M059J (cell line): ENCODE data around the gene HBE1. TPM values are rescaled to one million over a fixed set of nuclear protein-coding genes. Genes with fewer than 3 reads are reported as not detected.
"Not testable (repeated sequence)": the region's sequence is repeated elsewhere in the genome, so short reads cannot be mapped to it uniquely, and the experiment has no call there.

Source experiments
- DNase-seq: peaks from one replicate; pipeline ENCODE4 v3.0.0-alpha.2; 2012; ENCODE audit warnings: low read depth
- total RNA-seq: library from RNA; depleted of rRNA; stranded (reverse); fragments of >200 nt; shearing (Covaris generic); gene quantifications from 2 replicates; pipeline ENCODE4 v1.2.3, GENCODE V29; 2014

HBE1 gene
- total RNA-seq, 1 experiment from 2014 or later = 2.2 TPM

DNA sequence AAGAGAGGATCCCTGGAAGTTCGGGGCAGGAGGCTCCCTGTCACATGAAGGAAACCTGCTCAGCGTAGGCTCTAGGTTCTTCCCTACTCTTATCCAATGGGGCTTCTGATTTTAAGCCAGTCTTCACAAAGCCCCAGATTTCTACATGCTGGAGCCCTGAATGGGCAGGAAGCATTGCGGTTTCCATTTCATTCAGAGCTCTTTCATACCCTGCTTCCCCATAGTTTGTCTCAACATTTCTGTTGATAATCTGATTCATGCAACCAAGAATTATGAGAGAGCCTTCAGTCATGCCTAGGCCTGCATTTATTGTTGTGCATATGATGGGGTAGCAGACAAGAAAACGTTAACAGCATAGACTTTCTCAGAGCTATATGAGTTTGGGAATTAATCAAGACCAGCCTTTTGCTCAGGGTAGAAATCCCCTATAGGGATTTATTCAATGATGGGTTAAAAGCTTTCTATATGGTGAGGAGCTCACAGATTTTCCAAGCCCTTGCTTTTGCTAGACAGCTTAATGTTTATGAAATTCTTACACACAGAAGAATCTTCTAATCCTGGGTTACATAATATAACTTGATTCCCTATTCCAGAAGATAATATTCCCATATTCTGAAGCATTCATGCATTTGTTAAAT lies 16.1 kb upstream of the HBE1 start:
- DNase-seq = peak; percentile 43

DNA sequence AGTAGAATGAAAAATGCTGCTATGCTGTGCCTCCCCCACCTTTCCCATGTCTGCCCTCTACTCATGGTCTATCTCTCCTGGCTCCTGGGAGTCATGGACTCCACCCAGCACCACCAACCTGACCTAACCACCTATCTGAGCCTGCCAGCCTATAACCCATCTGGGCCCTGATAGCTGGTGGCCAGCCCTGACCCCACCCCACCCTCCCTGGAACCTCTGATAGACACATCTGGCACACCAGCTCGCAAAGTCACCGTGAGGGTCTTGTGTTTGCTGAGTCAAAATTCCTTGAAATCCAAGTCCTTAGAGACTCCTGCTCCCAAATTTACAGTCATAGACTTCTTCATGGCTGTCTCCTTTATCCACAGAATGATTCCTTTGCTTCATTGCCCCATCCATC lies 14.9 kb upstream of the HBE1 start:
- no peak for DNase-seq

DNA sequence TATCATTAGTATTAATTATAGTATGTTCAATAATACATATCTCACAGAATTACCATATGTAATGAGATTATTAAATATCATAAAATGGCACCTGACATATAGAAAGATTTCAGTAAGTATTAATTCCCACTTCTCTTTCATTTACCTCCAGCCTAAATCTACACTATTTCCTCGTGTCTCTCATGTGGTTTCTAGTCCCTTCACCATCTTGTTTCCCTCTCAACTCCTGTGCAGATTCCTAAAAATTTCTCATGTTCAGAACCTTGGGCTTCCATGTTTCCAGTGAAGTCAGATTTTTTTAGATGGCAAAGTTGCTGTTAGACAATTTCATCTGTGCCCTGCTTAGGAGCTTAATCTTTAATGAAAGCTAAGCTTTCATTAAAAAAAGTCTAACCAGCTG lies 14.1 kb upstream of the HBE1 start:
- no peak for DNase-seq

DNA sequence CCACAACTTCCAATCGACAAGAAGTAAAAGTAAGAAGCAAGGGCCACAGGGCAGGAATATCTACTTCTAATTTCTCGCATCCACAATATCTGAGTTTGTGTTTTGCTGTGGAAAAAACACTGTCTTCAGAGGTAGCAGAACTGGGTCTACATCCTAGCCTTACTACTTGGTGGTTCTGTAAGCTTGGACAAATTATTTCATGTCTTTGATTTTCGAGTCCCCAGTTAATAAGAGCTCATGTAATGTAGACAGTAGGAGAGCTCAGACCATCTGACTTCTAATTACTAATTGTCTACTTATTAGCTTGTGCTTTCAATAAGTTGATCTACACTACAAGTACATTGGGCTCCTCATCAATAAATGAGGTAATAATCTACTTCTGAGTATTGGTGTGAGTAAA lies 13.3 kb upstream of the HBE1 start:
- DNase-seq = no peak

DNA sequence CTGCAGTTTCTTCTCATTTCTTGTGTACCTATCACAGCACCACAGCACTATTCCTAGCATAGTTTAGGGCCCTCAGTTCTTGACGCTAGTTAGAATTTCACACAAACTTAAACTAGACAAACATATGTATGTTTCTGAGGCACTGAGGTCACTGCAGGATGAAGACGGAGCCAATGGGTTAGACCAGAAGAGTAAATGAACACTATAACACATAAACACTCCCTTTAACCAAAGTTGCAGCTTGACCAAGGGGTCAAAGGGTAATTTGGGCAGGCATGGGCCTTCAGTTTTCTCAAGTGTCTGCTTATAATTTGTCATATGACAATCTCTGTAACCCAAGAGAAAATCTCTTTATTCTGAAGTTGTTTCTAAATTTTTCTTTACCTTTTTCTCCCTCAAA lies 12.9 kb upstream of the HBE1 start:
- DNase-seq = no peak

DNA sequence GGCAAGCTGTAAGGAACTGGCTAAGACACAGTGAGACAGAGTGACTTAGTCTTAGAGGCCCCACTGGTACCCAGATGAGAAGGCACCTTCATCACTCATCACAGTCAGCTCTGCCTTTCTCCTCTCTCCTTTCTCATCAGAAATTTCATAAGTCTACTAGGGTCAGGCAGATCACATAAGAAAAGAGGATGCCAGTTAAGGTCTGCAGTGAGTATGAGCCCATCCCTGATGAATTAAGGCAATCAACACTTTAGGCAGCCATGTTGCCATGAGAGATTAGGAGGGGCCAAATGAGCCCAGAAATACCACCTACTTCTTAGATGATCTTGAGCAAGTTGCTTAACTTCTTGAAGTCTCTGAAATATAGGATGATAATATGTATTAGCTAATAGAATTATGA lies 11.9 kb upstream of the HBE1 start:
- no peak for DNase-seq

DNA sequence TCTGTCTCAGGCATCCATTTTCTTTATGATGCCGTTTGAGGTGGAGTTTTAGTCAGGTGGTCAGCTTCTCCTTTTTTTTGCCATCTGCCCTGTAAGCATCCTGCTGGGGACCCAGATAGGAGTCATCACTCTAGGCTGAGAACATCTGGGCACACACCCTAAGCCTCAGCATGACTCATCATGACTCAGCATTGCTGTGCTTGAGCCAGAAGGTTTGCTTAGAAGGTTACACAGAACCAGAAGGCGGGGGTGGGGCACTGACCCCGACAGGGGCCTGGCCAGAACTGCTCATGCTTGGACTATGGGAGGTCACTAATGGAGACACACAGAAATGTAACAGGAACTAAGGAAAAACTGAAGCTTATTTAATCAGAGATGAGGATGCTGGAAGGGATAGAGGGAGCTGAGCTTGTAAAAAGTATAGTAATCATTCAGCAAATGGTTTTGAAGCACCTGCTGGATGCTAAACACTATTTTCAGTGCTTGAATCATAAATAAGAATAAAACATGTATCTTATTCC lies 10.9 kb upstream of the HBE1 start:
- DNase-seq = peak; percentile 99

DNA sequence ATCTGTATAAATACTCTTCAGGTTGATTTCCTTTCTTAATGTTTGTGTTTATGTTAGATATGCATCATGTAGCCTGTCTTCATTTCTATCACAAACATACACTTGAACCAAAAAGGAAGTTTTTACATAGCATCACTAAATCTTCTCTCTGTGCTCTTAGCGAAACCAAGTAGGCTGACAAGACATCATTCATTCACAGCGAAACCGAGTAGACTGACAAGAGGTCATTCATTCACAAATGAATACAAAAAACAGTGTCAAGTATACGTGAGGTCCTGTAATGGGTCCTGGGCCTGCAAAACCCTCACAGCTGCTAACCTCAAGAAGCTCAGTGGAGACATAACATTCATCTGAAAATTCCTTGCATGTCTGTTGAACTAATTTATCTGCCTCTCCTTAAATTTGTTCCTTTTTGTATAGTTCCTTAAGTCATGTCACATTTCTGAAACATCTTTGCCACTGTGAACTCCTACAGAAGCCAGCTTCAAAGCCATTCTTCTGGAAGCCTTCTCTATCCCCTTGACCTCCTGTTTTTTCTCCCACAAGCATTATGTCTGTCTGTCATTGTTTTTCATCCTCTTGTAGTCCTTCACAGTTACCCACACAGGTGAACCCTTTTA lies 9.8 kb upstream of the HBE1 start:
- no peak for DNase-seq

DNA sequence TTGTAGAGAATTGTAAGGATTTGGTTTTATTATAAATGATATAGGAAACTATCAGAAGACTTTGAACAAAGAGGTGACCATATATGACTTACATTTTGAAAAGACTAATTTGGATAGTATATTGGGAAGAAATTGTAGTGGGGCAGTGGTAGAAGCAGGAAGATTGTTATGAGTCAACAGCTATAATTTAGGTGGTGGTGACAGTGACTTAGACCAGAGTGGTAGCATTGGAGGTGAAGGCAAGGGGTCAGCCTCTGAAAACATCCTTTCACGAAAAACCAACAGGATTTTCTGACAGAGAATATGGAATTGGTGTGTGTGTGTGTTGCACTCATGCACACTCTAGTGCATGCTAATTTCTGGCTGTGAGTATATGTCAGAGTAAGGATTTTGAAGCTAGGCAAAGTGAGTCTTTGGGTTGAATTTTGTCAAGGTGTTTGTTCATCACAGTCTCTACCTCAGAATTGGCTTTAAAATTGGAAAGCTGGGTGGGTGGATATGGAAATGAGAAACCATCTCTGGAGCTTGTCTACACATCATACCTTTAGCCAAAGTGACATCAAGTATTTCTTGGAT lies 8.2 kb upstream of the HBE1 start:
- DNase-seq = no peak

DNA sequence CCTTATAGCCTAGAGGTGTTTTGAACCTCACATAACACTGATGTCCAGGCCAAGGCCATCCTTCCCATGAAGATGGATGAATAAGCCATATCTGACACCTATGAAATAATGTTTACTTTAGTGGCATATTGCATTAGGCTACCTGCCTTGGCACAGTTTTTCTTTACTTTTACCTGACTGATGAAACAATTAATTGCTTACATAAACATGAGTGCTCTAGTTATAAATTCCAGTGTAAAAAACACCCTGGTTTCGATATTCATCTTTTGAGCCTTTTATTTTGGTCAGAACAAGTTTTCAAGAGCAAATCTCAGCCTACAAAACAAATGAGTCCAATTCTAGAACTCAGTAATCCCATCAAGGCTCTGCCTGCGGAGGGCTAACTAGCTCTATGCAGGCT lies 7.0 kb upstream of the HBE1 start:
- DNase-seq = no peak

DNA sequence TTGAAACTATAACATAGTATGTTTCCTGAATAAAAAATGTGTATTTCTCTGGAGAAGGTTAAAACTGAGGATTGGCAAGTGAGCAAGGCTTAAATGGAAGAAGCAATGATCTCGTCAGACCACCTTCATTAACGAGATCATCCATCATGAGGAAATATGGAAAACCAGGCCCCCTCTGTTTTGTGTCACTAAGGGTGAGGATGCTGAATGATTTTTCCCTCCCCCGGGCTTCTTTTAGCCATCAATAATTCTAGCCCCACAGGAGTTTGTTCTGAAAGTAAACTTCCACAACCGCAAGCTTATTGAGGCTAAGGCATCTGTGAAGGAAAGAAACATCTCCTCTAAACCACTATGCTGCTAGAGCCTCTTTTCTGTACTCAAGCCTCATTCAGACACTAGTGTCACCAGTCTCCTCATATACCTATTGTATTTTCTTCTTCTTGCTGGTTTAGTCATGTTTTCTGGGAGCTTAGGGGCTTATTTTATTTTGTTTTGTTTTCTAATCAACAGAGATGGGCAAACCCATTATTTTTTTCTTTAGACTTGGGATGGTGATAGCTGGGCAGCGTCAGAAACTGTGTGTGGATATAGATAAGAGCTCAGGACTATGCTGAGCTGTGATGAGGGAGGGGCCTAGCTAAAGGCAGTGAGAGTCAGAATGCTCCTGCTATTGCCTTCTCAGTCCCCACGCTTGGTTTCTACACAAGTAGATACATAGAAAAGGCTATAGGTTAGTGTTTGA lies 5.8 kb upstream of the HBE1 start:
- no peak for DNase-seq

DNA sequence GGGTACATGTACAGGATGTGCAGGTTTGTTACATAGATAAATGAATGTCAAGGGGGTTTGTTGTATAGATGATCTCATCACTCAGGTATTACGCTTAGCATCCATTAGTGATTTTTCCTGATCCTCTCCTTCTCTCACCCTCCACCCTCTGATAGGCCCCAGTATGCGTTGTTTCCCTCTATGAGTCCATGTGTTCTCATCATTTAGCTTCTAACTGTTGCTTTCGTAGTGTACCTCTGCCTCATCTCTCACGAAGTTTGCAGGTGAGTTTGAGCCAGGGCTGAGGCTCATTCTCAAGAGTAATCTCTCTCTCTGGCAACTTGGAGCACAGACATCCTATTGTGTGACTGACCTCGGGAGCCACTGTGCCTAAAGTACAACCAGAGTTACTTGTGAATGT lies 4.7 kb upstream of the HBE1 start:
- no peak for DNase-seq

DNA sequence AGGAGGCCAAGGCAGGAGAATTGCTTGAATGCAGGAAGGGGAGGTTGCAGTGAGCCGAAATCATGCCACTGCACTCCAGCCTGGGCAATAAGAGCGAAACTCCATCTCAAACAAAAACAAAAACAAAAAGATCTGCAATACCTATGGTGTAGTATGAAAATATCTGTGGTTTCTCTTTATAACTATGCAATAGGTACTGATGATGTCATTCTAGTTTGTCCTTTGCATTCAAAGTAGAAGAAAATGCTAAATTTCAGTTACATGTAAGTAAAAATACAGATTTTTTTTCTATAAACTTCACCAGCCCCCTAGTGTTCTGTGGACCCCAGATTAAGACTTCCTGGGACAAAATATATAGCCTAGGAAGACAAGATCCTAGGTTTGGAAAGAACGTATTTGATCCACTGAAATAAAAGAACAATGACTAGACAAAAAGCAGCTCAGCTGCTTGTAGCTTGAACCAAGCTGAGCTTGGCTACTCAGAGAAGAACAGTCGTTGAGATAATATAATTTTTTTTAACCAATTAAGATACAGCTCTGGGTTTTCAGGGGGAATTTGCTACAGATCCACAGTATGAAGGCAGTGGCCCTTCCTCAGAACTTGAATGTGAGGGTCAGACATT lies 2.8 kb upstream of the HBE1 start:
- no peak for DNase-seq

DNA sequence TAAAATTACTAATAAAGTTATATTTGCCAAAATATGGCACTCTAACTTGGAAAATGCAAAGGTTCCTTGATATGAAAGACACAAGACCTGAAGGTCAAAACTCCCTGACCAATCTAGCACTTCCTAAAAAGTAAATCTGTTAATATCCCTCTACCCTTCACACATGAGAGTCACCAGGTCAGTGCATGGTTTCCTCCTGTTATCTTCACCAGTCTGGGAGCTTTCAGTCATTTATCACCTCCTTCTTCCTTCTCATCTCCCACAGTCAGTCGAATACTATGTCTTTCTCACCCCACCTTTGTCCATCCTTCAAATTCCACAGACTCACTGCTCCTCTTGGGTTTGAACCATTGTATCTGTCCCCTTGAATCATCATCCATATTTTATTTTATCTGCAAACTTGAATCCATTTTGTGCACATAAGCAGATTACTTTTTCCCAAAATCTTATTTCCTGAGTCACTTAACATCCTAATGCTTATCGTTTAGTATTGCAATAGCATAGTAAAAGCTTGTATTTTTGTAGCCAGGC lies 2.6 kb downstream of the HBE1 start:
- no peak for DNase-seq

DNA sequence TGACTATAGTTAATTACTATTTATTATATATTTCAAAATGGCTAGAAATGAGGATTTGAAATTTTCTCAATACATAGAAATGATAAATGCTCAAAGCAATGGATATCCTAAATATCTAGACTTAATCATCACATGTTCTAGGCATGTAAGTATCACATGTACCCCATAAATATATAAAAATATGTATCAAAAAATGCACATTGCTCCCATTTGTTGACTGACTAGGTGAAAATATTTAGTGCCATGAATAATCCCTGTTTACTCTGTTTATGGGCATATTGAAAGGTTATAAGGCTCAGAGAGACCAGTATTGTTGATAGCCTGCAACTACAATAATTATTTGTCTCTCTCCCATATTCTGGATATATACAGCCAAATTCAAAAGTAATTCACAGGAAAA lies 3.1 kb downstream of the HBE1 start:
- DNase-seq = no peak

DNA sequence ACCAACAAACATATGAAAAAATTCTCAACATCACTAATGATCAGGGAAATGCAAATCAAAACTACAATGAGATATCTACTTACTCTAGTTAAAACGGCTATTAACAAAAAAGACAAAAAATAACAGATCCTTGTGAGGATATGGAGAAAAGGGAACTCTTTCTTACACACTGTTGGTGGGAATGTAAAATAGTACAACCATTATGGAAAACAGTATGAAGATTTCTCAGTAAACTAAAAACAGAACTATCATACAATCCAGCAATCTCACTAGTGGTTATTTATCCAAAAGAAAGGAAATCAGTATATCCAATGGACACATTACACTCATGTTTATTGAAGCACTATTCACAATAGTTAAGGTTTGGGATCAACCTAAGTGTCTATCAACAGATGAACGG lies 3.9 kb downstream of the HBE1 start:
- DNase-seq = no peak

DNA sequence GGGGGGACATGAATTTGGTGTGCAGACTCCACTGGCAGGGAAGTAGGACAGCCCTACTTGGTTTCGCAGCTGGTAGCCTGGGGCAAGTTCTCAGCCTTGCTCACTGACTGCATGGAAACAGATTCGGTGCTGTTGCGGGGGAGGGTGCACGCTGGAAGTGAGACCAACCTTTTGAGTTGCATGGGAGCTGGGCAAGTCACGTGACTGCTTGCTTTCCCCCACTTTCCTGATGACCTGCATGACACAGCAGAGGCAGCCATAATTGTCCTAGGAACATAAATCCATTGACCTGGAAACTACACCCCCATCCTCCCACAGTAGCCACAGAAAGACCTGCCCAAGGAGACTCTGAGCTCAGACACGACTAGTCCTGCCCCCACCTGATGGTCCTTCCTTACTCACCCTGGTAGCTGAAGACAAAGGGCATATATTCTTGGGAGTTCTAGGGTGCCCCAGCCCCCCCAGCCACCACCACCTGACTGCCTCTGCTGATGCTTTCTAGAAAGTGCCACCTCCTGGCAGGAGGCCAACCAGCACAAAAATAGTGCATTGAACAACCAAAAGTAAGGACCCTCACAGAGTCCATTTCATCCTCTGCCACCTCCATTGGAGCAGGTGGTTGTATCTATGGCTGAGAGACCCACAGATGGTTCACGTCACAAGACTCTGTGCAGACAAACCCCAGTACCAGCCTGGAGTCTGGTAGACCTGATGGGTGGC lies 11.0 kb downstream of the HBE1 start:
- peak; percentile 73 for DNase-seq

DNA sequence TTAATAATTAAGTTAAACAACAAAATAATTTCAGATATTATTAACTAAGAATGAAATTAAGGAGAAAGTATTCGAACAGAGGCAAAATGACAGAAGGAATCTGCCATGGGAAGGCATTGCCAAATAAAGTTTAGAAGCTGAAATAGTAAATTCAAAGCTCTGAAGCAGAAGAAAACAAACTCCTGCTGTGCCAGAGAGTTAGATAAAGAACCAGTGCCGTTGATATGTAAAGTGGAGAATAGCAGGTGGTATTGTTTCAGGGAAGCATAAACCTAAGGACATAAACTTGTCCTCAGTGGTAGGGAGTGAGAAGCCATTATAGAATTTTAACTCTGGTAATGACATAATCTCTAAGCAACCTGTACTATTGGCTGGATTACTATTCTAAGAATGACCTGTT lies 12.4 kb downstream of the HBE1 start:
- no peak for DNase-seq

DNA sequence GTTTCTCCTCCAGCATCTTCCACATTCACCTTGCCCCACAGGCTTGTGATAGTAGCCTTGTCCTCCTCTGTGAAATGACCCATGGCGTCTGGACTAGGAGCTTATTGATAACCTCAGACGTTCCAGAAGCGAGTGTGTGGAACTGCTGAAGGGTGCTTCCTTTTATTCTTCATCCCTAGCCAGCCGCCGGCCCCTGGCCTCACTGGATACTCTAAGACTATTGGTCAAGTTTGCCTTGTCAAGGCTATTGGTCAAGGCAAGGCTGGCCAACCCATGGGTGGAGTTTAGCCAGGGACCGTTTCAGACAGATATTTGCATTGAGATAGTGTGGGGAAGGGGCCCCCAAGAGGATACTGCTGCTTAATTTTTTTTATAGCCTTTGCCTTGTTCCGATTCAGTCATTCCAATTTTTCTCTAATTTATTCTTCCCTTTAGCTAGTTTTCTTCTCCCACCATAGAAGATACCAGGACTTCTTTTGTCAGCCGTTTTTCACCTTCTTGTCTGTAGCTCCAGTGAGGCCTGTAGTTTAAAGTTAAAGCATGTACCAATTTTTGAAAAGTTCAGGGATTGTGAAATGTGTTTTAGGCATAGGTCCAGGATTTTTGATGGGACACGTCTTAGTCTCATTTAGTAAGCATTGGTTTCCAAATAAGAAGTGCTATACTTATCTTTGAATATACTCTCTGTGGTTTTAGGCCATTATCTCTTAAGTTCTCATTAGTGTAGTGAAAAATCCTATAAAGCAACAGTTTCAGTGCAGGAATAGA lies 14.9 kb downstream of the HBE1 start, which contains the start of gene HBG2:
TSS of gene HBG2 (minus strand) at position 136 of the 768 bp plus-strand sequence. CDS start at position 83, 53 bp downstream.
- DNase-seq = not testable (repeated sequence)

DNA sequence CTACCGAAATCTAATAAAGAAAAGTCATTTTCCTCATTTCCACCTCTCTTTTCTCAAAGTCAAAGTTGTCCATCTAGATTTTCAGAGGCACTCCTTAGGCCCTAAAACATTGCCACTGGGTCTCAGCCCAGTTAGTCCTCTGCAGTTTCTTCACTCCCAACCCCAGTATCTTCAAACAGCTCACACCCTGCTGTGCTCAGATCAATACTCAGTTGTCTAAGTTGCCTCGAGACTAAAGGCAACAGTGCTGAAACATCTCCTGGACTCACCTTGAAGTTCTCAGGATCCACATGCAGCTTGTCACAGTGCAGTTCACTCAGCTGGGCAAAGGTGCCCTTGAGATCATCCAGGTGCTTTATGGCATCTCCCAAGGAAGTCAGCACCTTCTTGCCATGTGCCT lies 15.7 kb downstream of the HBE1 start:
- DNase-seq = not testable (repeated sequence)
